Measurements from ENCODE around the gene BAX. TPM values are rescaled to one million over a fixed set of nuclear protein-coding genes. Genes with fewer than 3 reads are reported as not detected.

BAX gene
- total and polyA plus RNA-seq, 9 of the 15 experiments (the other 6 are each of a cell fraction or from before 2014, with no cell fraction given) = 3.2 to 95.4 (median 44.5) TPM

DNA sequence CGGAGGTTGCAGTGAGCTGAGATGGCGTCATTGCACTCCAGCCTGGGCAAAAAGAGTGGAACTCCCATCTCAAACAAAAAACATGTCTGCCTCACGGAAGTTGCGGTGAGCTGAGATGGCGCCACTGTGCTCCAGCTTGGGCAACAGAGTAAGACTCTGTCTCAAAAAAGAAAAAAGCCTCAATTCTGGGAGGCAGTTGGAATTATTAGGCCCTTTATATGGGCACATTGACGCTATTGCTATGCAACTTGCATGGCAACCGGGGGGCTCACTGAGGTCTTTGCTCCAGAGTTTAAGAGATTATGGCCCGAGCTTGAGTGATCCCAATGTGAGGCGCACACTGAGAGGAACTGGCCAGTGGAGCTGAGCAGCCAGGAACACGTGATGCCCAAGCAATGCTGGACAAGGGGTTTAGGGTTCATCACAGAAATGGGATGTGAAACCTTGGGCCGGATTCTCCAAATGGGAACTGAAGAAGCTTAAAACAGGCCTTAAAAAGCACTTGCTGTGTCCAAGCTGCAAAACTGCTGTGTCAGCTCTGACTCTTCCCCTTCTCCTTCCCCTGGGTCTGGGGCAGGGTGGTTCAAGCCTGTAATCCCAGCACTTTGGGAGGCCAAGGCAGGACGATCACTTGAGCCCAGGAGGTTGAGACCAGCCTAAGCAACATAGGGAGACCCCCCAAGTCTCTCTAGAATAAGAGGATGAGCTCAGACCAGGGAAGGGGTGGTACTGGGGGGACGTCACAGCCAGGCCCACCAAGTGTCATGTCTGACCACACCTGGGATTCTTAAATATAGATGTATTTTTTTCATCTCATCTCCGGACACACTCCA, 12.9 kb downstream of the BAX start (continued):
- TF ChIP-seq, protein P1, sequence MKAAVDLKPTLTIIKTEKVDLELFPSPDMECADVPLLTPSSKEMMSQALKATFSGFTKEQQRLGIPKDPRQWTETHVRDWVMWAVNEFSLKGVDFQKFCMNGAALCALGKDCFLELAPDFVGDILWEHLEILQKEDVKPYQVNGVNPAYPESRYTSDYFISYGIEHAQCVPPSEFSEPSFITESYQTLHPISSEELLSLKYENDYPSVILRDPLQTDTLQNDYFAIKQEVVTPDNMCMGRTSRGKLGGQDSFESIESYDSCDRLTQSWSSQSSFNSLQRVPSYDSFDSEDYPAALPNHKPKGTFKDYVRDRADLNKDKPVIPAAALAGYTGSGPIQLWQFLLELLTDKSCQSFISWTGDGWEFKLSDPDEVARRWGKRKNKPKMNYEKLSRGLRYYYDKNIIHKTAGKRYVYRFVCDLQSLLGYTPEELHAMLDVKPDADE (conservative IDR thresholded peaks at IDR 0.05; ENCODE audit: control insufficient read depth, low read depth, low read length) = no peak; the same call in 1 of the 2 replicates
- TF ChIP-seq ERF (CRISPR knock-in tag; IDR thresholded peaks at IDR 0.05) (peak; percentile 71), MAFG (tag; conservative IDR thresholded peaks at IDR 0.05) (peak; percentile 98), HSF4 (CRISPR knock-in tag; IDR thresholded peaks at IDR 0.05; ENCODE audit: borderline replicate concordance) (no peak; the same call in 1 of the 2 replicates), GTF2E2 (tag; IDR thresholded peaks at IDR 0.05) (no peak), ZNF436 (CRISPR knock-in tag; IDR thresholded peaks at IDR 0.05) (peak; percentile 70), MCM5 (IDR thresholded peaks at IDR 0.05; ENCODE audit: low read depth) (no peak), TAF9B (IDR thresholded peaks at IDR 0.05; ENCODE audit: partially characterized antibody) (no peak), KLF13 (tag; IDR thresholded peaks at IDR 0.05; ENCODE audit: borderline replicate concordance, low read depth) (no peak), ZNF586 (CRISPR knock-in tag; conservative IDR thresholded peaks at IDR 0.05) (0 out of 2 replicates have a peak, but pooled peaks have one; percentile 24)
- TF ChIP-seq, protein P2, sequence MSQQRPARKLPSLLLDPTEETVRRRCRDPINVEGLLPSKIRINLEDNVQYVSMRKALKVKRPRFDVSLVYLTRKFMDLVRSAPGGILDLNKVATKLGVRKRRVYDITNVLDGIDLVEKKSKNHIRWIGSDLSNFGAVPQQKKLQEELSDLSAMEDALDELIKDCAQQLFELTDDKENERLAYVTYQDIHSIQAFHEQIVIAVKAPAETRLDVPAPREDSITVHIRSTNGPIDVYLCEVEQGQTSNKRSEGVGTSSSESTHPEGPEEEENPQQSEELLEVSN (IDR thresholded peaks at IDR 0.05; ENCODE audit: borderline replicate concordance in 1 of 2, extremely low read depth in 1 of 2, insufficient read depth in 1 of 2, insufficient read length in 1 of 2, low read depth in 1 of 2, low read length in 1 of 2, poor library complexity in 1 of 2, severe bottlenecking in 1 of 2) = peak in 1 of 2 experiments; percentile 28
- TF ChIP-seq, protein P3, sequence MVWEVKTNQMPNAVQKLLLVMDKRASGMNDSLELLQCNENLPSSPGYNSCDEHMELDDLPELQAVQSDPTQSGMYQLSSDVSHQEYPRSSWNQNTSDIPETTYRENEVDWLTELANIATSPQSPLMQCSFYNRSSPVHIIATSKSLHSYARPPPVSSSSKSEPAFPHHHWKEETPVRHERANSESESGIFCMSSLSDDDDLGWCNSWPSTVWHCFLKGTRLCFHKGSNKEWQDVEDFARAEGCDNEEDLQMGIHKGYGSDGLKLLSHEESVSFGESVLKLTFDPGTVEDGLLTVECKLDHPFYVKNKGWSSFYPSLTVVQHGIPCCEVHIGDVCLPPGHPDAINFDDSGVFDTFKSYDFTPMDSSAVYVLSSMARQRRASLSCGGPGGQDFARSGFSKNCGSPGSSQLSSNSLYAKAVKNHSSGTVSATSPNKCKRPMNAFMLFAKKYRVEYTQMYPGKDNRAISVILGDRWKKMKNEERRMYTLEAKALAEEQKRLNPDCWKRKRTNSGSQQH (CRISPR knock-in tag; IDR thresholded peaks at IDR 0.05) = peak; percentile 75
- TF ChIP-seq, protein P4, sequence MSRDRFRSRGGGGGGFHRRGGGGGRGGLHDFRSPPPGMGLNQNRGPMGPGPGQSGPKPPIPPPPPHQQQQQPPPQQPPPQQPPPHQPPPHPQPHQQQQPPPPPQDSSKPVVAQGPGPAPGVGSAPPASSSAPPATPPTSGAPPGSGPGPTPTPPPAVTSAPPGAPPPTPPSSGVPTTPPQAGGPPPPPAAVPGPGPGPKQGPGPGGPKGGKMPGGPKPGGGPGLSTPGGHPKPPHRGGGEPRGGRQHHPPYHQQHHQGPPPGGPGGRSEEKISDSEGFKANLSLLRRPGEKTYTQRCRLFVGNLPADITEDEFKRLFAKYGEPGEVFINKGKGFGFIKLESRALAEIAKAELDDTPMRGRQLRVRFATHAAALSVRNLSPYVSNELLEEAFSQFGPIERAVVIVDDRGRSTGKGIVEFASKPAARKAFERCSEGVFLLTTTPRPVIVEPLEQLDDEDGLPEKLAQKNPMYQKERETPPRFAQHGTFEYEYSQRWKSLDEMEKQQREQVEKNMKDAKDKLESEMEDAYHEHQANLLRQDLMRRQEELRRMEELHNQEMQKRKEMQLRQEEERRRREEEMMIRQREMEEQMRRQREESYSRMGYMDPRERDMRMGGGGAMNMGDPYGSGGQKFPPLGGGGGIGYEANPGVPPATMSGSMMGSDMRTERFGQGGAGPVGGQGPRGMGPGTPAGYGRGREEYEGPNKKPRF (IDR thresholded peaks at IDR 0.05; ENCODE audit: low read depth, low read length) = no peak
- TF ChIP-seq, protein P5, sequence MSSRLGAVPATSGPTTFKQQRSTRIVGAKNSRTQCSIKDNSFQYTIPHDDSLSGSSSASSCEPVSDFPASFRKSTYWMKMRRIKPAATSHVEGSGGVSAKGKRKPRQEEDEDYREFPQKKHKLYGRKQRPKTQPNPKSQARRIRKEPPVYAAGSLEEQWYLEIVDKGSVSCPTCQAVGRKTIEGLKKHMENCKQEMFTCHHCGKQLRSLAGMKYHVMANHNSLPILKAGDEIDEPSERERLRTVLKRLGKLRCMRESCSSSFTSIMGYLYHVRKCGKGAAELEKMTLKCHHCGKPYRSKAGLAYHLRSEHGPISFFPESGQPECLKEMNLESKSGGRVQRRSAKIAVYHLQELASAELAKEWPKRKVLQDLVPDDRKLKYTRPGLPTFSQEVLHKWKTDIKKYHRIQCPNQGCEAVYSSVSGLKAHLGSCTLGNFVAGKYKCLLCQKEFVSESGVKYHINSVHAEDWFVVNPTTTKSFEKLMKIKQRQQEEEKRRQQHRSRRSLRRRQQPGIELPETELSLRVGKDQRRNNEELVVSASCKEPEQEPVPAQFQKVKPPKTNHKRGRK (tag; IDR thresholded peaks at IDR 0.05) = no peak
- TF ChIP-seq, protein P6, sequence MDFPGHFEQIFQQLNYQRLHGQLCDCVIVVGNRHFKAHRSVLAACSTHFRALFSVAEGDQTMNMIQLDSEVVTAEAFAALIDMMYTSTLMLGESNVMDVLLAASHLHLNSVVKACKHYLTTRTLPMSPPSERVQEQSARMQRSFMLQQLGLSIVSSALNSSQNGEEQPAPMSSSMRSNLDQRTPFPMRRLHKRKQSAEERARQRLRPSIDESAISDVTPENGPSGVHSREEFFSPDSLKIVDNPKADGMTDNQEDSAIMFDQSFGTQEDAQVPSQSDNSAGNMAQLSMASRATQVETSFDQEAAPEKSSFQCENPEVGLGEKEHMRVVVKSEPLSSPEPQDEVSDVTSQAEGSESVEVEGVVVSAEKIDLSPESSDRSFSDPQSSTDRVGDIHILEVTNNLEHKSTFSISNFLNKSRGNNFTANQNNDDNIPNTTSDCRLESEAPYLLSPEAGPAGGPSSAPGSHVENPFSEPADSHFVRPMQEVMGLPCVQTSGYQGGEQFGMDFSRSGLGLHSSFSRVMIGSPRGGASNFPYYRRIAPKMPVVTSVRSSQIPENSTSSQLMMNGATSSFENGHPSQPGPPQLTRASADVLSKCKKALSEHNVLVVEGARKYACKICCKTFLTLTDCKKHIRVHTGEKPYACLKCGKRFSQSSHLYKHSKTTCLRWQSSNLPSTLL (IDR thresholded peaks at IDR 0.05) = no peak
